OCI-LY1 (cell line): ENCODE results near the gene CLASRP.

Experiments
- H2AFZ ChIP-seq: fragments of 200-600 bp; sonication (generic), shearing (Covaris generic); 2 replicates; pipeline ENCODE4 v1.6.0; 2014; ENCODE audit warnings: antibody characterized with exemption, mild to moderate bottlenecking, low read length
- H3F3A ChIP-seq: fragments of 200-600 bp; sonication (generic), shearing (Covaris generic); 2 replicates; pipeline ENCODE4 v1.6.0; 2014; ENCODE audit warnings: mild to moderate bottlenecking, antibody characterized with exemption, low read length, moderate library complexity; ENCODE audit not compliant: insufficient read depth
- H3K27ac ChIP-seq: fragments of 200-600 bp; sonication (generic); 2 replicates; pipeline ENCODE4 v1.5.1; 2014; ENCODE audit warnings: low read length, mixed run types, mild to moderate bottlenecking, low read depth; ENCODE audit not compliant: poor library complexity, severe bottlenecking
- H3K27me3 ChIP-seq: fragments of 200-600 bp; sonication (generic); 2 replicates; pipeline ENCODE4 v1.6.0; 2014; ENCODE audit warnings: antibody characterized with exemption, mild to moderate bottlenecking, low read length, moderate library complexity; ENCODE audit not compliant: insufficient read depth
- H3K36me3 ChIP-seq: fragments of 200-600 bp; sonication (generic); 2 replicates; pipeline ENCODE4 v1.6.1; 2014; ENCODE audit warnings: mild to moderate bottlenecking, antibody characterized with exemption, low read length, moderate library complexity, mixed read lengths; ENCODE audit not compliant: insufficient read depth
- H3K4me1 ChIP-seq: fragments of 200-600 bp; sonication (generic); 2 replicates; pipeline ENCODE4 v1.5.1; 2014; ENCODE audit warnings: mild to moderate bottlenecking, low read length, moderate library complexity; ENCODE audit not compliant: insufficient read depth, severe bottlenecking
- H3K4me2 ChIP-seq: fragments of 200-600 bp; sonication (generic), shearing (Covaris generic); 2 replicates; pipeline ENCODE4 v1.6.1; 2014; ENCODE audit warnings: low read length
- H3K4me3 ChIP-seq: fragments of 200-600 bp; sonication (generic); 2 replicates; pipeline ENCODE4 v1.5.1; 2014; ENCODE audit warnings: low read length, low read depth, mild to moderate bottlenecking, mixed read lengths; ENCODE audit not compliant: poor library complexity, severe bottlenecking
- H3K79me2 ChIP-seq: fragments of 200-600 bp; shearing (Covaris generic); 2 replicates; pipeline ENCODE4 v1.6.1; 2016; ENCODE audit warnings: mixed run types, low read length, mixed read lengths; ENCODE audit not compliant: insufficient read depth
- H3K9ac ChIP-seq: fragments of 200-600 bp; sonication (generic), shearing (Covaris generic); 2 replicates; pipeline ENCODE4 v1.6.1; 2014; ENCODE audit warnings: mild to moderate bottlenecking, low read length, mixed read lengths
- H3K9me2 ChIP-seq: fragments of 200-600 bp; sonication (generic), shearing (Covaris generic); 2 replicates; pipeline ENCODE4 v1.6.1; 2014; ENCODE audit warnings: low read depth, mild to moderate bottlenecking, low read length, mixed read lengths
- H3K9me3 ChIP-seq: fragments of 200-600 bp; shearing (Covaris generic); 2 replicates; pipeline ENCODE4 v1.6.1; 2014; ENCODE audit warnings: low read length, mixed read lengths
- H4K20me1 ChIP-seq: fragments of 200-600 bp; sonication (generic), shearing (Covaris generic); 2 replicates; pipeline ENCODE4 v1.6.0; 2016; ENCODE audit warnings: mild to moderate bottlenecking, low read length; ENCODE audit not compliant: insufficient read depth
- CTCF ChIP-seq: fragments of 200-600 bp; sonication (generic), shearing (Covaris generic); IDR thresholded peaks from 2 replicates; pipeline ENCODE4 v1.5.1; 2017; ENCODE audit warnings: mild to moderate bottlenecking, antibody characterized with exemption, low read length, moderate library complexity, mixed read lengths
- EZH2 ChIP-seq: fragments of 200-600 bp; sonication (generic), shearing (Covaris generic); IDR thresholded peaks from 2 replicates; pipeline ENCODE4 v1.8.0; 2017; ENCODE audit warnings: borderline replicate concordance, mixed run types, mild to moderate bottlenecking, antibody characterized with exemption, low read length, moderate library complexity, mixed read lengths

CLASRP gene

GRCh38 chr19:45047188-45047797 lies 8.4 kb downstream of the CLASRP start:
- no peak for TF ChIP-seq EZH2
- TF ChIP-seq CTCF: 0 out of 2 replicates have a peak, but pooled peaks have one; percentile 11
- no peaks in the 10 kb centered on the region for H3K9me3 ChIP-seq
- H3K79me2 ChIP-seq: peaks cover 20% of the 10 kb centered on the region
- peak overlapping the region; percentile 53 for H3K4me3 ChIP-seq
- peak overlapping the region; percentile 61 for H3K9ac ChIP-seq
- peaks cover 5% of the 10 kb centered on the region; the same call in 1 of the 2 replicates for H3F3A ChIP-seq
- H3K27me3 ChIP-seq: no peaks in the 10 kb centered on the region
- H4K20me1 ChIP-seq: no peaks in the 10 kb centered on the region
- peak overlapping the region; percentile 76 for H3K4me2 ChIP-seq
- no peaks in the 10 kb centered on the region for H3K9me2 ChIP-seq
- H3K36me3 ChIP-seq: peaks cover 48% of the 10 kb centered on the region
- H3K27ac ChIP-seq: peak overlapping the region; percentile 96
- no peak overlapping the region for H2AFZ ChIP-seq
- H3K4me1 ChIP-seq: peaks cover 80% of the 10 kb centered on the region

- no peak overlapping the region for H2AFZ ChIP-seq
- no peak for TF ChIP-seq EZH2
- peak; percentile 7; the same call in 1 of the 2 replicates for TF ChIP-seq CTCF
- peak overlapping the region; percentile 22; the same call in 1 of the 2 replicates for H3K4me2 ChIP-seq
- H3K27me3 ChIP-seq: no peaks in the 10 kb centered on the region
- no peaks in the 10 kb centered on the region for H3K9me2 ChIP-seq
- H3K27ac ChIP-seq: peak overlapping the region; percentile 96
- no peak overlapping the region for H3K4me3 ChIP-seq
- no peaks in the 10 kb centered on the region for H4K20me1 ChIP-seq
- peak overlapping the region; percentile 44; the same call in 1 of the 2 replicates for H3K9ac ChIP-seq
- peaks cover 5% of the 10 kb centered on the region; the same call in 1 of the 2 replicates for H3F3A ChIP-seq
- peaks cover 20% of the 10 kb centered on the region for H3K79me2 ChIP-seq
- no peaks in the 10 kb centered on the region for H3K9me3 ChIP-seq
- H3K36me3 ChIP-seq: peaks cover 49% of the 10 kb centered on the region
- H3K4me1 ChIP-seq: peaks cover 84% of the 10 kb centered on the region
Observed at GRCh38 chr19:45049073-45049736, 10.4 kb downstream of the CLASRP start.

- peaks cover 49% of the 10 kb centered on the region for H3K36me3 ChIP-seq
- no peaks in the 10 kb centered on the region for H4K20me1 ChIP-seq
- H3K4me1 ChIP-seq: peaks cover 76% of the 10 kb centered on the region
- H3K9me3 ChIP-seq: no peaks in the 10 kb centered on the region
- H3K27me3 ChIP-seq: no peaks in the 10 kb centered on the region
- no peak overlapping the region for H3K4me3 ChIP-seq
- no peaks in the 10 kb centered on the region for H3K9me2 ChIP-seq
- H3F3A ChIP-seq: no peaks in the 10 kb centered on the region; the same call in 1 of the 2 replicates
- peak overlapping the region; percentile 96 for H3K27ac ChIP-seq
- H3K9ac ChIP-seq: peak overlapping the region; percentile 44; the same call in 1 of the 2 replicates
- no peak overlapping the region for H2AFZ ChIP-seq
- H3K4me2 ChIP-seq: peak overlapping the region; percentile 22; the same call in 1 of the 2 replicates
- H3K79me2 ChIP-seq: peaks cover 20% of the 10 kb centered on the region
- no peak for TF ChIP-seq EZH2
- no peak for TF ChIP-seq CTCF
Observed at GRCh38 chr19:45050036-45050435, 11.2 kb downstream of the CLASRP start.
